ENCODE results near the gene EGFR. TPM values are rescaled to one million over a fixed set of nuclear protein-coding genes. Genes with fewer than 3 reads are reported as not detected.

The EGFR gene
- total RNA-seq, 1 donor from 2014 or later, result 67.2 TPM

DNA sequence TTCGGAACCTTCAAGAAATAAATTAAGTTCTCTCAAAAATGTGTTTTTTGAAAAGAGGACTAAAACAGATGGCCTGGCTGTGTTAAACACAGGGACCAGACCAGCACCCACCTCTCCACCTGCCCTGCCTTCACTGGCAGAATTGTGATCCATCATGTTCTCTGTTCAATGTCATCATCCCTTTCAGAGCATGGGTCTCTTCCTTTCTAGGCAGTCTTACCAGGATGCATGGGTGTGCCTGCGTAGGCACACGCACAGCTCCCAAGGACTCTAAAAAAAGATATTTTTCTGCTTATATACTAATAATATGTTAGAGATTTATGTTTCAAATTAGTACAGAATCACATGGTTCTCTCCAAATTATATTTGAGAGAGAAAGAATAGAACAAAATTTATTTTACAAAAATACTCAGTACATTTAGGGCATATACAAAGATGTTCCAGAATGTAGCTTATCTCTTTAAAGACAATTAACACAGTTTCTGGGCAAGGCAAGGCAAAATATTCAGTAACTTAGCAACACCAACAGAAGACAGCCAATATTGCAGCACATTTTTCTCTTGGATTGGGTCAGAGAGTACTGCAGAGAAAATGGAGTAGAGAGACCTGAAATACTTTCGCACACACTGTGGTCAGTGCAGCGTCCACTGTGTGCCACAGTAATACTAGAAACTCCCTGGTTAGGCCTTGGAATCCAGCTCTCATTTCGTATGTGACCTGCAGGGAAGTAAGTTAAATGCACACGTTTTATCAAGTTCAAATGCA, 52.8 kb downstream of the EGFR start:
- Histone ChIP-seq H3K27me3 (ENCODE audit: control insufficient read depth, insufficient read depth, low read length) (no peaks in the 10 kb centered on the region), H3K4me3 (ENCODE audit: low read depth, low read length) (no peak overlapping the region), H3K36me3 (ENCODE audit: control insufficient read depth, insufficient read depth, low read length) (no peaks in the 10 kb centered on the region)
- no peak for DNase-seq (ENCODE audit: low read depth)
- TF ChIP-seq CTCF (IDR thresholded peaks at IDR 0.05; ENCODE audit: insufficient read depth, low read length, poor library complexity, severe bottlenecking), result no peak

DNA sequence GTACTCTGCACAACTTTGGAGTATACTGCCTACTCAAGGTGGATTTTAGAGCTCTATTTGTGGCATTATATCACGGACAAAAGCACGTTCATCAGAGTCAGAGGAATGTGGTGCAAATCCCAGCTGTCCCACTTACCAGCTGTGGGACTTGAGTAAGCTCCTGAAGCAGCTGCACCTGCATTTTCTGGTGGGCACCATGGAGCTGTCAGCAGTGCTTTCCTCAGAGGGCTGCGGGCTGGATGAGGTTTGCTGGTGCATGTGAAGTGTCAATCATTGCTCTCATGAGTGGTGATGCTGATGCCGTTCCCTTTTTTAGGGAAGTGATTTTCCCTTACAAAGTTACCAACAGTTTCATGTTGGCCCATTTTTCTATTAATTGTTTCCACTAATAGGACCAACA, 53.4 kb downstream of the EGFR start:
- H3K4me3 ChIP-seq (ENCODE audit: low read depth, low read length), result no peak overlapping the region

GRCh38 chr7:55073051-55073511, 54.3 kb downstream of the EGFR start:
- no peaks in the 10 kb centered on the region for H3K27me3 ChIP-seq (ENCODE audit: control insufficient read depth, insufficient read depth, low read length)
- no peak for TF ChIP-seq CTCF (IDR thresholded peaks at IDR 0.05; ENCODE audit: insufficient read depth, low read length, poor library complexity, severe bottlenecking)
- no peak for DNase-seq (ENCODE audit: low read depth)
- no peak overlapping the region for H3K4me3 ChIP-seq (ENCODE audit: low read depth, low read length)
- H3K36me3 ChIP-seq (ENCODE audit: control insufficient read depth, insufficient read depth, low read length), result no peaks in the 10 kb centered on the region

More for the DNA sequence above, 53.4 kb downstream of the EGFR start:
- no peak for DNase-seq (ENCODE audit: low read depth)
- Histone ChIP-seq H3K36me3 (ENCODE audit: control insufficient read depth, insufficient read depth, low read length) (no peaks in the 10 kb centered on the region), H3K27me3 (ENCODE audit: control insufficient read depth, insufficient read depth, low read length) (no peaks in the 10 kb centered on the region)
- TF ChIP-seq CTCF (IDR thresholded peaks at IDR 0.05; ENCODE audit: insufficient read depth, low read length, poor library complexity, severe bottlenecking), result no peak

- no peak for DNase-seq (ENCODE audit: low read depth)
- Histone ChIP-seq H3K36me3 (ENCODE audit: control insufficient read depth, insufficient read depth, low read length) (no peaks in the 10 kb centered on the region), H3K27me3 (ENCODE audit: control insufficient read depth, insufficient read depth, low read length) (no peaks in the 10 kb centered on the region), H3K4me3 (ENCODE audit: low read depth, low read length) (no peak overlapping the region)
- TF ChIP-seq CTCF (IDR thresholded peaks at IDR 0.05; ENCODE audit: insufficient read depth, low read length, poor library complexity, severe bottlenecking), result no peak
Observed at GRCh38 chr7:55073976-55074528, 55.2 kb downstream of the EGFR start.

DNA sequence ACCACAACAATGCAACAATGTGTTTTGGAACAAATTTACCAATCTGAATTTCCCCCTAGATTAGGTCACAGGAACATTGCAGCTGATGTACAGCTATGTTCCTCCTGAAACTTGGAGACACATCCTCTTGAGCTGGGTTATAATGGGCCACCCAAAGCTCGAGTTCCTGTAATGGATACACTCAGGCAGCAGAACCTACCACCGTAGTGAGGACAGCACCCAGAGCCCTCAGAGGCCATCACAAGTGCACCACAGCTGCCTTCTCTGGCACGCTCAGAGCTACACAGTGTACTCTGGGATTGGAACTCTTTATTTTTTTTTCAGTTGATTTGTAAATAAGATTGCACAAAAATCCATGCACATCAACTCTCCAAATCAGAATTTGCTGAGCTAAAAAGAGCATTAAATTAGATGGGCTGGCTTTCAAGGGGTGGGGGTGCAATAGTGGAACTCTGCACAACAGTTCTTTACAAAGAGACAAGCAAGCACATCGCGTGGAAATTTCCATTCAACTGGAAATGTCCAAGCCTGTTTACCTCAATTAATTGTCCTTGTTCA, 56.7 kb downstream of the EGFR start:
- no peak for DNase-seq (ENCODE audit: low read depth)
- Histone ChIP-seq H3K4me3 (ENCODE audit: low read depth, low read length) (no peak overlapping the region), H3K36me3 (ENCODE audit: control insufficient read depth, insufficient read depth, low read length) (no peaks in the 10 kb centered on the region), H3K27me3 (ENCODE audit: control insufficient read depth, insufficient read depth, low read length) (no peaks in the 10 kb centered on the region)
- no peak for TF ChIP-seq CTCF (IDR thresholded peaks at IDR 0.05; ENCODE audit: insufficient read depth, low read length, poor library complexity, severe bottlenecking)
